GM23338 (cell line): ENCODE data around the gene CBFA2T3. TPM values are rescaled to one million over a fixed set of nuclear protein-coding genes. Genes with fewer than 3 reads are reported as not detected.

Experiments used
- ATAC-seq: fragments of 200-7000 bp; cut with Tn5 transposase; 3 replicates; pipeline ENCODE4 v1.9.1; 2020
- DNase-seq: peaks from one replicate; pipeline ENCODE4 v3.0.0-alpha.2; 2015; ENCODE audit warnings: low spot score
- H2AFZ ChIP-seq: fragments of 200-600 bp; sonication (generic); 2 replicates; pipeline ENCODE4 v1.8.0; 2016; ENCODE audit warnings: antibody characterized with exemption, mild to moderate bottlenecking, moderate library complexity
- H3F3A ChIP-seq: fragments of 200-600 bp; sonication (generic); replicated peaks from 2 replicates; pipeline ENCODE4 v1.8.0; 2017; ENCODE audit warnings: antibody characterized with exemption, mixed run types, low read depth
- H3K27ac ChIP-seq: fragments of 200-600 bp; sonication (generic); 2 replicates; pipeline ENCODE4 v1.6.1; 2016; ENCODE audit warnings: low read depth
- H3K27me3 ChIP-seq: fragments of 200-600 bp; sonication (generic); 2 replicates; pipeline ENCODE4 v1.8.0; 2016; ENCODE audit warnings: mild to moderate bottlenecking, mixed run types, moderate library complexity; ENCODE audit not compliant: insufficient read depth
- H3K36me3 ChIP-seq: fragments of 200-600 bp; sonication (generic); 2 replicates; pipeline ENCODE4 v1.8.0; 2016; ENCODE audit warnings: mild to moderate bottlenecking; ENCODE audit not compliant: insufficient read depth
- H3K4me1 ChIP-seq: fragments of 200-600 bp; sonication (generic); 2 replicates; pipeline ENCODE4 v1.8.0; 2016; ENCODE audit warnings: mild to moderate bottlenecking, moderate library complexity; ENCODE audit not compliant: insufficient read depth
- H3K4me2 ChIP-seq: fragments of 200-600 bp; sonication (generic); 2 replicates; pipeline ENCODE4 v1.7.1; 2017; ENCODE audit warnings: mixed run types
- H3K4me3 ChIP-seq: fragments of 200-600 bp; sonication (generic); 2 replicates; pipeline ENCODE4 v1.6.1; 2016; ENCODE audit warnings: mixed run types
- H3K79me2 ChIP-seq: fragments of 200-600 bp; sonication (generic); replicated peaks from 2 replicates; pipeline ENCODE4 v1.8.0; 2017; ENCODE audit warnings: mild to moderate bottlenecking; ENCODE audit not compliant: insufficient read depth
- H3K9me2 ChIP-seq: fragments of 200-600 bp; sonication (generic); 2 replicates; pipeline ENCODE4 v1.8.0; 2017; ENCODE audit not compliant: insufficient read depth
- H4K20me1 ChIP-seq: fragments of 200-600 bp; sonication (generic); replicated peaks from 2 replicates; pipeline ENCODE4 v1.8.0; 2017; ENCODE audit warnings: mild to moderate bottlenecking; ENCODE audit not compliant: insufficient read depth
- H3K27ac Mint-ChIP-seq: 2 replicates; pipeline ENCODE4 v1.8.0; 2020; ENCODE audit warnings: inconsistent platforms, mild to moderate bottlenecking, moderate library complexity, mixed read lengths
- H3K27me3 Mint-ChIP-seq: 3 replicates; pipeline ENCODE4 v1.8.0; 2022; ENCODE audit warnings: low read depth, mild to moderate bottlenecking, moderate library complexity, mixed read lengths, inconsistent platforms; ENCODE audit not compliant: insufficient read depth, poor library complexity
- H3K36me3 Mint-ChIP-seq: 3 replicates; pipeline ENCODE4 v1.8.0; 2021; ENCODE audit warnings: low read depth, mild to moderate bottlenecking, inconsistent platforms, moderate library complexity, mixed read lengths
- H3K4me1 Mint-ChIP-seq: 3 replicates; pipeline ENCODE4 v1.8.0; 2020; ENCODE audit warnings: mild to moderate bottlenecking, inconsistent platforms, mixed read lengths
- H3K4me3 Mint-ChIP-seq: 3 replicates; pipeline ENCODE4 v1.8.0; 2021; ENCODE audit warnings: moderate library complexity, mild to moderate bottlenecking, inconsistent platforms, mixed read lengths
- H3K9me3 Mint-ChIP-seq: 3 replicates; pipeline ENCODE4 v1.8.0; 2020; ENCODE audit warnings: moderate library complexity, mild to moderate bottlenecking, inconsistent platforms, mixed read lengths
- CREB1 ChIP-seq: fragments of 250-450 bp; sonication (Bioruptor Pico); IDR thresholded peaks from 2 replicates; pipeline ENCODE4 v1.5.0; 2020; ENCODE audit warnings: low read depth, mild to moderate bottlenecking, moderate library complexity
- EZH2 ChIP-seq: fragments of 200-600 bp; sonication (generic); IDR thresholded peaks from one replicate; pipeline ENCODE4 v1.8.0; 2017; ENCODE audit warnings: antibody characterized with exemption, mild to moderate bottlenecking, low read depth; ENCODE audit not compliant: unreplicated experiment
- EZH2phosphoT487 ChIP-seq: fragments of 200-600 bp; sonication (generic); IDR thresholded peaks from one replicate; pipeline ENCODE4 v1.8.1; 2018; ENCODE audit warnings: antibody characterized with exemption; ENCODE audit not compliant: unreplicated experiment
- JUNB ChIP-seq: IDR thresholded peaks from one replicate; pipeline ENCODE4 v1.6.1; 2016; ENCODE audit warnings: antibody characterized with exemption; ENCODE audit not compliant: unreplicated experiment
- NANOG ChIP-seq: IDR thresholded peaks from 2 replicates; pipeline ENCODE4 v1.6.1; 2016; ENCODE audit warnings: antibody characterized with exemption, borderline replicate concordance
- POLR2AphosphoS5 ChIP-seq: IDR thresholded peaks from 2 replicates; pipeline ENCODE4 v1.6.1; 2016; ENCODE audit warnings: antibody characterized with exemption, low read depth
- STAT1 ChIP-seq: IDR thresholded peaks from one replicate; pipeline ENCODE4 v1.6.1; 2016; ENCODE audit warnings: antibody characterized with exemption; ENCODE audit not compliant: unreplicated experiment
- ZNF114 ChIP-seq: fragments of 250-450 bp; sonication (Bioruptor Pico); IDR thresholded peaks from 2 replicates; pipeline ENCODE4 v1.5.0; 2020; ENCODE audit warnings: mild to moderate bottlenecking, moderate library complexity
- ZNF331 ChIP-seq: fragments of 250-450 bp; sonication (Bioruptor Pico); IDR thresholded peaks from 2 replicates; pipeline ENCODE4 v1.5.0; 2020; ENCODE audit warnings: low read depth, mild to moderate bottlenecking, moderate library complexity
- polyA plus RNA-seq: library from polyadenylated mRNA; unstranded; fragments of >200 nt; fragmentation: Nextera tagmentation; extraction: Ambion mirVana; gene quantifications from 2 replicates; pipeline ENCODE4 v1.2.1, GENCODE V29; 2016
- total RNA-seq: library from RNA; depleted of rRNA; stranded (reverse); fragments of >200 nt; shearing (Covaris generic); gene quantifications from 2 replicates; pipeline ENCODE4 v1.2.3, GENCODE V29; 2014
- TF ChIP-seq, protein P1 (sequence below), 2 experiments: fragments of 200-600 bp in 1 of 2; sonication (generic) in 1 of 2; conservative IDR thresholded peaks; 2 replicates each; pipeline versions ENCODE4 v1.5.1 to v1.6.1; 2016 to 2017; ENCODE audit warnings: antibody characterized with exemption in 2 of 2, low read depth in 2 of 2, mild to moderate bottlenecking in 2 of 2, moderate library complexity in 1 of 2
- TF ChIP-seq, protein P2 (sequence below): IDR thresholded peaks from one replicate; pipeline ENCODE4 v1.6.1; 2018; ENCODE audit warnings: antibody characterized with exemption; ENCODE audit not compliant: unreplicated experiment
- TF ChIP-seq, protein P3 (sequence below): fragments of 250-450 bp; sonication (Bioruptor Pico); IDR thresholded peaks from 2 replicates; pipeline ENCODE4 v1.5.0; 2020; ENCODE audit warnings: mild to moderate bottlenecking, moderate library complexity
- TF ChIP-seq, protein P4 (sequence below): IDR thresholded peaks from 2 replicates; pipeline ENCODE4 v1.6.1; 2016; ENCODE audit warnings: antibody characterized with exemption

CBFA2T3 gene
- total and polyA plus RNA-seq, 2 experiments from 2014 or later = 0.87 to 1.5 TPM

DNA sequence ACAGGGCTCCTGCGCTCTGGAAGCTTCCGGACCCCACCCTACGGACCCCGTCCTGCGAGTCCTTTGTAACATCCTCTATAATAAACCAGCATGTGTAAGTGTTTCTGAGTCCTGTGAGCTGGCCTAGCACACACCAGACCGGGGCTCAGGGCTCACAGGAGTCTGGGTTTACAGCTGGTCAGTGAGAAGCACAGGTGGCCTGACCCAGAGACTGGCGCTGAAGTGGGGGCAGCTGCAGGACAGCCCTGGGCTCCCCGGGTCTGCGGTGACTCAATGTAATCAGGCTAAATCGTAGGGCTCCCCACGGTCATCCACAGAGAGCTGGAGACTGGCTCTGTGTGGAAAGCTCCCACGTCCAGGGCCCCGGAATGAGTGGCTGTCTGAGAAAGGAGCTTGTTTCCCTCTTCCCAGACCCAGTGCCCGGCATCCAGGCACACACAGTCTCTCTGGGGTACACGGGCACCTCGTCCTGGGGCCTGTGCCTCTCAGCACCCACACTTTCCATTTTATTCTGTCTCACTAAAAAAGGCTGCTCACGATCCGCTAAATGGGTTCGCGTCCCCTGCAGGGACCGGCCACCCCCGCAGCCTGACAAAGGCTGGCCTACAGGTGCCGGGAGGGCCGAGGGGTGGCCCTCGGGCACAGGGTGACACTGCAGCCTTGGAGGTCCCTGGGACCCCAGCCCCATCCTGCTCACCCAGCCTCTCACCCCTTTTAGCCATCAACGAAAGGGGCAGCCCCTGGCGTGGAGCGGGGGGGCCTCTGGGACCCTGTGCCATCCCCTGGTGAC lies 18.9 kb upstream of the CBFA2T3 start:
- no peak overlapping the region for H3K27ac Mint-ChIP-seq
- no peak overlapping the region for H3K4me3 Mint-ChIP-seq
- no peak overlapping the region for H3K4me2 ChIP-seq
- H3K4me1 ChIP-seq = peaks cover 13% of the 10 kb centered on the region; the same call in 1 of the 2 replicates
- H4K20me1 ChIP-seq = no peaks in the 10 kb centered on the region
- H3K4me3 ChIP-seq = no peak overlapping the region
- no peaks in the 10 kb centered on the region for H3K36me3 ChIP-seq
- H3K36me3 Mint-ChIP-seq = peaks cover 19% of the 10 kb centered on the region
- TF ChIP-seq JUNB (no peak), EZH2phosphoT487 (no peak), NANOG (no peak), POLR2AphosphoS5 (no peak), ZNF114 (CRISPR knock-in tag) (no peak), CREB1 (CRISPR knock-in tag) (no peak), ZNF331 (CRISPR knock-in tag) (no peak), STAT1 (no peak), EZH2 (no peak)
- TF ChIP-seq, protein P1, sequence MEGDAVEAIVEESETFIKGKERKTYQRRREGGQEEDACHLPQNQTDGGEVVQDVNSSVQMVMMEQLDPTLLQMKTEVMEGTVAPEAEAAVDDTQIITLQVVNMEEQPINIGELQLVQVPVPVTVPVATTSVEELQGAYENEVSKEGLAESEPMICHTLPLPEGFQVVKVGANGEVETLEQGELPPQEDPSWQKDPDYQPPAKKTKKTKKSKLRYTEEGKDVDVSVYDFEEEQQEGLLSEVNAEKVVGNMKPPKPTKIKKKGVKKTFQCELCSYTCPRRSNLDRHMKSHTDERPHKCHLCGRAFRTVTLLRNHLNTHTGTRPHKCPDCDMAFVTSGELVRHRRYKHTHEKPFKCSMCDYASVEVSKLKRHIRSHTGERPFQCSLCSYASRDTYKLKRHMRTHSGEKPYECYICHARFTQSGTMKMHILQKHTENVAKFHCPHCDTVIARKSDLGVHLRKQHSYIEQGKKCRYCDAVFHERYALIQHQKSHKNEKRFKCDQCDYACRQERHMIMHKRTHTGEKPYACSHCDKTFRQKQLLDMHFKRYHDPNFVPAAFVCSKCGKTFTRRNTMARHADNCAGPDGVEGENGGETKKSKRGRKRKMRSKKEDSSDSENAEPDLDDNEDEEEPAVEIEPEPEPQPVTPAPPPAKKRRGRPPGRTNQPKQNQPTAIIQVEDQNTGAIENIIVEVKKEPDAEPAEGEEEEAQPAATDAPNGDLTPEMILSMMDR (conservative IDR thresholded peaks at IDR 0.05; ENCODE audit: low read depth in 2 of 2) = no peak
- TF ChIP-seq, protein P2, sequence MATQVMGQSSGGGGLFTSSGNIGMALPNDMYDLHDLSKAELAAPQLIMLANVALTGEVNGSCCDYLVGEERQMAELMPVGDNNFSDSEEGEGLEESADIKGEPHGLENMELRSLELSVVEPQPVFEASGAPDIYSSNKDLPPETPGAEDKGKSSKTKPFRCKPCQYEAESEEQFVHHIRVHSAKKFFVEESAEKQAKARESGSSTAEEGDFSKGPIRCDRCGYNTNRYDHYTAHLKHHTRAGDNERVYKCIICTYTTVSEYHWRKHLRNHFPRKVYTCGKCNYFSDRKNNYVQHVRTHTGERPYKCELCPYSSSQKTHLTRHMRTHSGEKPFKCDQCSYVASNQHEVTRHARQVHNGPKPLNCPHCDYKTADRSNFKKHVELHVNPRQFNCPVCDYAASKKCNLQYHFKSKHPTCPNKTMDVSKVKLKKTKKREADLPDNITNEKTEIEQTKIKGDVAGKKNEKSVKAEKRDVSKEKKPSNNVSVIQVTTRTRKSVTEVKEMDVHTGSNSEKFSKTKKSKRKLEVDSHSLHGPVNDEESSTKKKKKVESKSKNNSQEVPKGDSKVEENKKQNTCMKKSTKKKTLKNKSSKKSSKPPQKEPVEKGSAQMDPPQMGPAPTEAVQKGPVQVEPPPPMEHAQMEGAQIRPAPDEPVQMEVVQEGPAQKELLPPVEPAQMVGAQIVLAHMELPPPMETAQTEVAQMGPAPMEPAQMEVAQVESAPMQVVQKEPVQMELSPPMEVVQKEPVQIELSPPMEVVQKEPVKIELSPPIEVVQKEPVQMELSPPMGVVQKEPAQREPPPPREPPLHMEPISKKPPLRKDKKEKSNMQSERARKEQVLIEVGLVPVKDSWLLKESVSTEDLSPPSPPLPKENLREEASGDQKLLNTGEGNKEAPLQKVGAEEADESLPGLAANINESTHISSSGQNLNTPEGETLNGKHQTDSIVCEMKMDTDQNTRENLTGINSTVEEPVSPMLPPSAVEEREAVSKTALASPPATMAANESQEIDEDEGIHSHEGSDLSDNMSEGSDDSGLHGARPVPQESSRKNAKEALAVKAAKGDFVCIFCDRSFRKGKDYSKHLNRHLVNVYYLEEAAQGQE = no peak
- TF ChIP-seq, protein P3, sequence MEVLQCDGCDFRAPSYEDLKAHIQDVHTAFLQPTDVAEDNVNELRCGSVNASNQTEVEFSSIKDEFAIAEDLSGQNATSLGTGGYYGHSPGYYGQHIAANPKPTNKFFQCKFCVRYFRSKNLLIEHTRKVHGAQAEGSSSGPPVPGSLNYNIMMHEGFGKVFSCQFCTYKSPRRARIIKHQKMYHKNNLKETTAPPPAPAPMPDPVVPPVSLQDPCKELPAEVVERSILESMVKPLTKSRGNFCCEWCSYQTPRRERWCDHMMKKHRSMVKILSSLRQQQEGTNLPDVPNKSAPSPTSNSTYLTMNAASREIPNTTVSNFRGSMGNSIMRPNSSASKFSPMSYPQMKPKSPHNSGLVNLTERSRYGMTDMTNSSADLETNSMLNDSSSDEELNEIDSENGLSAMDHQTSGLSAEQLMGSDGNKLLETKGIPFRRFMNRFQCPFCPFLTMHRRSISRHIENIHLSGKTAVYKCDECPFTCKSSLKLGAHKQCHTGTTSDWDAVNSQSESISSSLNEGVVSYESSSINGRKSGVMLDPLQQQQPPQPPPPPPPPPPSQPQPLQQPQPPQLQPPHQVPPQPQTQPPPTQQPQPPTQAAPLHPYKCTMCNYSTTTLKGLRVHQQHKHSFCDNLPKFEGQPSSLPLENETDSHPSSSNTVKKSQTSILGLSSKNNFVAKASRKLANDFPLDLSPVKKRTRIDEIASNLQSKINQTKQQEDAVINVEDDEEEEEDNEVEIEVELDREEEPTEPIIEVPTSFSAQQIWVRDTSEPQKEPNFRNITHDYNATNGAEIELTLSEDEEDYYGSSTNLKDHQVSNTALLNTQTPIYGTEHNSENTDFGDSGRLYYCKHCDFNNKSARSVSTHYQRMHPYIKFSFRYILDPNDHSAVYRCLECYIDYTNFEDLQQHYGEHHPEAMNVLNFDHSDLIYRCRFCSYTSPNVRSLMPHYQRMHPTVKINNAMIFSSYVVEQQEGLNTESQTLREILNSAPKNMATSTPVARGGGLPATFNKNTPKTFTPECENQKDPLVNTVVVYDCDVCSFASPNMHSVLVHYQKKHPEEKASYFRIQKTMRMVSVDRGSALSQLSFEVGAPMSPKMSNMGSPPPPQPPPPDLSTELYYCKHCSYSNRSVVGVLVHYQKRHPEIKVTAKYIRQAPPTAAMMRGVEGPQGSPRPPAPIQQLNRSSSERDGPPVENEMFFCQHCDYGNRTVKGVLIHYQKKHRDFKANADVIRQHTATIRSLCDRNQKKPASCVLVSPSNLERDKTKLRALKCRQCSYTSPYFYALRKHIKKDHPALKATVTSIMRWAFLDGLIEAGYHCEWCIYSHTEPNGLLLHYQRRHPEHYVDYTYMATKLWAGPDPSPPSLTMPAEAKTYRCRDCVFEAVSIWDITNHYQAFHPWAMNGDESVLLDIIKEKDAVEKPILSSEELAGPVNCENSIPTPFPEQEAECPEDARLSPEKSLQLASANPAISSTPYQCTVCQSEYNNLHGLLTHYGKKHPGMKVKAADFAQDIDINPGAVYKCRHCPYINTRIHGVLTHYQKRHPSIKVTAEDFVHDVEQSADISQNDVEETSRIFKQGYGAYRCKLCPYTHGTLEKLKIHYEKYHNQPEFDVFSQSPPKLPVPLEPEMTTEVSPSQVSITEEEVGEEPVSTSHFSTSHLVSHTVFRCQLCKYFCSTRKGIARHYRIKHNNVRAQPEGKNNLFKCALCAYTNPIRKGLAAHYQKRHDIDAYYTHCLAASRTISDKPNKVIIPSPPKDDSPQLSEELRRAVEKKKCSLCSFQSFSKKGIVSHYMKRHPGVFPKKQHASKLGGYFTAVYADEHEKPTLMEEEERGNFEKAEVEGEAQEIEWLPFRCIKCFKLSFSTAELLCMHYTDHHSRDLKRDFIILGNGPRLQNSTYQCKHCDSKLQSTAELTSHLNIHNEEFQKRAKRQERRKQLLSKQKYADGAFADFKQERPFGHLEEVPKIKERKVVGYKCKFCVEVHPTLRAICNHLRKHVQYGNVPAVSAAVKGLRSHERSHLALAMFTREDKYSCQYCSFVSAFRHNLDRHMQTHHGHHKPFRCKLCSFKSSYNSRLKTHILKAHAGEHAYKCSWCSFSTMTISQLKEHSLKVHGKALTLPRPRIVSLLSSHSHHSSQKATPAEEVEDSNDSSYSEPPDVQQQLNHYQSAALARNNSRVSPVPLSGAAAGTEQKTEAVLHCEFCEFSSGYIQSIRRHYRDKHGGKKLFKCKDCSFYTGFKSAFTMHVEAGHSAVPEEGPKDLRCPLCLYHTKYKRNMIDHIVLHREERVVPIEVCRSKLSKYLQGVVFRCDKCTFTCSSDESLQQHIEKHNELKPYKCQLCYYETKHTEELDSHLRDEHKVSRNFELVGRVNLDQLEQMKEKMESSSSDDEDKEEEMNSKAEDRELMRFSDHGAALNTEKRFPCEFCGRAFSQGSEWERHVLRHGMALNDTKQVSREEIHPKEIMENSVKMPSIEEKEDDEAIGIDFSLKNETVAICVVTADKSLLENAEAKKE = no peak
- TF ChIP-seq, protein P4, sequence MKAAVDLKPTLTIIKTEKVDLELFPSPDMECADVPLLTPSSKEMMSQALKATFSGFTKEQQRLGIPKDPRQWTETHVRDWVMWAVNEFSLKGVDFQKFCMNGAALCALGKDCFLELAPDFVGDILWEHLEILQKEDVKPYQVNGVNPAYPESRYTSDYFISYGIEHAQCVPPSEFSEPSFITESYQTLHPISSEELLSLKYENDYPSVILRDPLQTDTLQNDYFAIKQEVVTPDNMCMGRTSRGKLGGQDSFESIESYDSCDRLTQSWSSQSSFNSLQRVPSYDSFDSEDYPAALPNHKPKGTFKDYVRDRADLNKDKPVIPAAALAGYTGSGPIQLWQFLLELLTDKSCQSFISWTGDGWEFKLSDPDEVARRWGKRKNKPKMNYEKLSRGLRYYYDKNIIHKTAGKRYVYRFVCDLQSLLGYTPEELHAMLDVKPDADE = no peak
- ATAC-seq (no peak), DNase-seq (no peak)
- H3K9me3 Mint-ChIP-seq = peaks cover 34% of the 10 kb centered on the region
- no peak overlapping the region for H3K27ac ChIP-seq
- no peak overlapping the region for H2AFZ ChIP-seq
- no peaks in the 10 kb centered on the region for H3K27me3 ChIP-seq
- peaks cover 24% of the 10 kb centered on the region for H3K27me3 Mint-ChIP-seq
- no peaks in the 10 kb centered on the region for H3K9me2 ChIP-seq
- H3F3A ChIP-seq = peaks cover 5% of the 10 kb centered on the region; the same call in 1 of the 2 replicates
- H3K79me2 ChIP-seq = no peaks in the 10 kb centered on the region
- peaks cover 25% of the 10 kb centered on the region for H3K4me1 Mint-ChIP-seq
